Activated gamma-delta T cell (primary cell): ENCODE data around the gene TSHR.
A peak's percentile ranks its signal among the peaks of the same experiment; 100 is the strongest.
"Not testable (repeated sequence)": the region's sequence is repeated elsewhere in the genome, so short reads cannot be mapped to it uniquely, and the experiment has no call there.

Experiments used
- DNase-seq: peaks from one replicate; lab custom pipeline; 2025; lab: John Stamatoyannopoulos, UW
- total RNA-seq, 2 donors: gene quantifications; one replicate each; lab custom pipeline; 2026; lab: John Stamatoyannopoulos, UW

TSHR gene
- total RNA-seq: 0.20 to 0.26 reads per million in 2 donors

- DNase-seq: no peak
These were observed at the start of gene TSHR for GRCh38 chr14:80955416-80955941. Gene TSHR (plus strand): TSS chr14:80955621. CDS start chr14:80955681, 60 bp downstream.

DNA sequence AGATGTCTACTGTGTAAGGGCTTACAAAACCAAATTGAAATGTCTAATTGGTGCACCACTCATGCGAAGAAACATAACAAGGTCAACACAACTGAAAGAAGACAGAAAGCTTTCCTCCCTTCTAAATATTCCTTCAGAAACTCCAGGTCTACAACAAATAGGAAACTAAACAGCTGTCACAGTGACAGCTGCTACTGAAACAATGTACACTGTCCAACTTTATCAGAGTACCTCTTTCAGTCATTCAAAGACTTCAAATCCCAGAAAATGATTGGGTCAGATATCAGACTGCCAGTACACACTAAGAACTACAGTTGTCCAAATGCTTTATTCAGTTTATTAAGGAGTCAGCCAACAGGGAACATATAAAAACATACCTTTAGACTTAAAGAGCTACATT lies 49.1 kb upstream of the TSHR start:
- DNase-seq: no peak

DNA sequence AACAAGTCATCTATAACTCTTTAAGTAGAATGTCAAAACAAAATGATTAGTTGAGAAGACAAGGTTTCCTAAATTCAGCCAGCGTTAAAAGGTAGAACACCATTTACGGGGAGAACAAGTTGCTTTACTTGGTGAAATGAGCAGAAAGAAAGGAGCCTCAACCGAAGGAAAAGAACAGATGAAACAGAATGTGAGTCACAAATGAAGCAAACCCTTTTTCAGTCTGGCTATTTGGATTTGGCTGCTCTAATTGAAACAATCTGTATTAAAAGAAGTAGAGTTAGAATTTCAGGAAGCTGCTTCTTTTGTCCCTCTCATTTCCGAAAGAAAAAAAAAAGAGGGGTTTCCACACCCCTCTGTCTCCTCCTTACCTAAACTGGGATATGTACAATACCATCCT lies 48.5 kb upstream of the TSHR start:
- DNase-seq: no peak

- DNase-seq: not testable (repeated sequence)
These were observed 43.4 kb upstream of the TSHR start for GRCh38 chr14:80912013-80912412.

GRCh38 chr14:80919622-80920021 lies 35.8 kb upstream of the TSHR start:
- DNase-seq: no peak

DNA sequence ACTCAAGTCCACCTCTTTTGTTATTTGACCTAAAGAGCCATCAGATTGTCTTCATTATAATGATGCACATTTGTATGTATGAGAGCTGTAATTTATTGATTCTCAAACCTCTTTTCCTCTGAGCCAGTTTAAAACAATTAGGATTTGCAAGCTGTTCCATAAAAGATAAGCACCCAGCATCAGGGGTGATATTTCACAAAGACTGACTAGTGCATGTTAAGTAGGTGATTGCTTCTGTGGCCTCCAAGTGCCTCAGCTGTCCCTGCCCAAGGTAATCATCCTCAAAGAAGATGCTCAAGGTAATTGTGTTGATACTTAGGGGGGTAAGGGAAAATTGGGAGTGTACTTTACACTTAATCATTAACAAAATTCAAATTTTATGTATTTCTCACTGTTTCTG lies 32.1 kb upstream of the TSHR start:
- no peak for DNase-seq

GRCh38 chr14:80924365-80925103 lies 30.9 kb upstream of the TSHR start:
- no peak for DNase-seq

GRCh38 chr14:80926397-80927082 lies 28.9 kb upstream of the TSHR start:
- no peak for DNase-seq

DNA sequence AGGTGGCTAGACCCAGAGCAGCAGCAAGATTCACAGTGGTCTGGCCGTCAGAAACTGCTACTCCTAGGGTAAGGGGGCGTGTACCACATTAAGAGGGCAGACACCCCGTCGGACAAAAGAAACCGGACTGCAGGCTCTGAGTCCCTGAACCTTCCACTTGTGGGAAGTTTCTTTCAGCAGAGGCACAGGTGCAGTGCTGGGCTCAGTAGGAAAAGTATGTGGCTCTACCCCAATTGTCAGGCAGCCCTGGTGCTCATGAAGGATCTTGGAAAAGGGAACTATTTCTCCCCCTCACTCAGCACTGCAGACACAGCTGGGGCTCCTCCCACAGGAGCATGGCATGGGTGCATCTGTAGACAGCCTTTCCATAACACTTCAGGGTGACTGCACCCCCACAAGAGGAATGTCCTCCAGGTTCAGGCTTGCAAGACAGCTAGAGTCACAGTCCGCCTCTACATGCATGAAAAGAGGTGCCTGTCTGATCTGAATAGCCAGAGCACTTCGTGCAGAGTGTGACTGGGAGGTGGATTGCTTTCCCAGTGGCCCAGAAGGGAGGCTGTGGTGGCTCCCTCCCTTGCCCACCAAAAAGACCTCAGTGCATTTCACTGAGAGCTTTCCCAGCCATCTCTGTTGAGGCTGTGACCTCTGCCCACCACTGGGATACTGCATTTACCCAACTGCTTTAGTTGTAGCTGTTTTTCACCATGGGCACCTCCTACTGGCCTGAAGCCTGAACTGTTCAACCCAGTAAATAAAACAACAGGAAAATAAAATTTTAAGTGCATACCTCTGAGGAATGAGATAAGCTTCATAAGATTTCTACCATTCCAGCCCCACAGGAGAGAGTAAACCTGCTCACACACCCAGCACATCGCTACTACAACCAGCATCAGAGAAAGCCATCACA lies 28.1 kb upstream of the TSHR start:
- no peak for DNase-seq

DNA sequence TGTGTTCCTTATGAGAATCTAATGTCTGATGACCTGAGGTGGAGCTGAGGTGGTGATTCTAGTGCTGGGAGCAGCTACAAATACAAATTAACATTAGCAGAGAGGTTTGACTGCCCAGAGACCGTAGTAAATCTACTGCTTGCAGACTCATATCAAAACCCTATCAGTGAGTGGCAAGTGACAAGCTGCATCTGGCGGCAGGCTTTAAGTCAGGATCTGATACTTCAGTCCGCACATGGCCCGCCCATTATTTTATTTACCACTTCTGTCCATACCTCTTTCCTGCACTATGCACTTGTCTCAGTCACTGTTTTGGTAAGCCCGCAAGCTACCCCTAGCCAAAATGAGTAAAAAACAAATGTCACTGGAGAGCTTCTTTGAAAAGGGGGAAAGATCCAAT lies 25.3 kb upstream of the TSHR start:
- DNase-seq: no peak

- DNase-seq: no peak
These were observed 24.5 kb upstream of the TSHR start for GRCh38 chr14:80930836-80931389.

GRCh38 chr14:80933282-80933681 lies 22.1 kb upstream of the TSHR start:
- no peak for DNase-seq

GRCh38 chr14:80933686-80934085 lies 21.7 kb upstream of the TSHR start:
- no peak for DNase-seq

- DNase-seq: no peak
These were observed 15.3 kb upstream of the TSHR start for GRCh38 chr14:80940146-80940545.

DNA sequence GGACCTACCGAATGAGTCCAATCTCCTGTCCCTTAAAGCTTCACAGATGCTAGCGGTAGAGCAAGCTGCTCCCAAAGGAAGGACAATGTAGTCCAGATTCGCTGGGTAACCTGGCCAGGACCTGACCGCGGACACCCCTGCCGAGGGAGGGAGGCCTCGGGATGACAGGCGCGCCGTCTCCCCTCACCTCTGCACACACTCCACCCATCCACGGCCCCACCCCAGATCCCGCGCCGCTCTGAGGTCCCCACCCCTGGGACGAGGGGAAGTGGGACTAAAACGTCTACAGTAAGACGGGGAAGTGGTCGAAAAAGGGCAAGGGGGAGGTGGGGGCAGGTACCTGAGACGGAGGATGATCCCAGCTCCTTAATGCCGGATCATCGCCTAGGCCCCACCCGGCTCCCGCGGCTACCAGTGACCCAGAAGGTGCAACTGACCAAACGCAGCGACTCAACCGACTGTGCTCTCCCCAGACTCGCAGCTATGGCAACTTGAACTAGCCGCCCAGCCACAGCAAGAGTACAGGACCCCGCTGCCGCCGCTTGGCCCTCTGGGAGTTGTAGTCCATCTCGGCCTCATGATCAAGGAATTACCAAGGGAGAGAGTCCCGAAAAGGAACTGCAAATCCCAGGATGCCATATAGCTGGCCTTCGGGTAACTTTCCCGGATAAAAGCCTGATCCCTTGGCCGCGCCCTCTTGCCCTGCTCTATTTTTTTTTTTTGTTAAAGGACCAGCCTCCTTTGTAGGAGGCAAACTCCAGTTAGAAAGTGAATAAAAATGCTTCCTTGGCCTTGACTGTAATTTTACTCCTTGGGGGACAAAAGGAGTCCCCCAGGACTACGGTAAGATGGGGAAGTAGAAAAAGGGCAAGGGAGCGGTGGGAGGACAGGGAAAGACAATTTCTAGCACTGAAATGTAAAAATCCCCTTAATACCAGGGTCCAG lies 13.9 kb upstream of the TSHR start, which contains the start of gene CEP128:
Gene CEP128 (minus strand): TSS at position 498 of the 945 bp plus-strand sequence.
- peak; percentile 48 for DNase-seq

DNA sequence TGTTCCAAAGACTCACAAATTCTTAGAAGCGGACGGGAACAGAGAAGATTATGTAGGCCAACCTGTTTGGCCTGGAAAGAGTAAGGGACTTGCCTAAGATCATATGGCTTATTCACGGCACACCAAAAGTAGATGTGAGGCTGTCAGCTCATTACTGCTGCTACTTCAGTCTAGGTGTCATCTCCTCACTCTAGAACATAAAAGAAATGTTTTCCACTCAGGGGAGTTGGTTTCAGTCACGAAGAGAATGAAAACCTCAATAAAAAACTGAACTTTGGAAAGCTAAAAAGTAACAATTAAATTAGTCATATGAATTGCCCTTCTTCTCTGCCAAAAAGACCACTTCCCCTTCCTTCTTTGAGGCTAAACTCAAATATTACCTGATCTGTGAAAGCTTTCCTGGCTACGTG lies 13.2 kb upstream of the TSHR start:
- DNase-seq: no peak

DNA sequence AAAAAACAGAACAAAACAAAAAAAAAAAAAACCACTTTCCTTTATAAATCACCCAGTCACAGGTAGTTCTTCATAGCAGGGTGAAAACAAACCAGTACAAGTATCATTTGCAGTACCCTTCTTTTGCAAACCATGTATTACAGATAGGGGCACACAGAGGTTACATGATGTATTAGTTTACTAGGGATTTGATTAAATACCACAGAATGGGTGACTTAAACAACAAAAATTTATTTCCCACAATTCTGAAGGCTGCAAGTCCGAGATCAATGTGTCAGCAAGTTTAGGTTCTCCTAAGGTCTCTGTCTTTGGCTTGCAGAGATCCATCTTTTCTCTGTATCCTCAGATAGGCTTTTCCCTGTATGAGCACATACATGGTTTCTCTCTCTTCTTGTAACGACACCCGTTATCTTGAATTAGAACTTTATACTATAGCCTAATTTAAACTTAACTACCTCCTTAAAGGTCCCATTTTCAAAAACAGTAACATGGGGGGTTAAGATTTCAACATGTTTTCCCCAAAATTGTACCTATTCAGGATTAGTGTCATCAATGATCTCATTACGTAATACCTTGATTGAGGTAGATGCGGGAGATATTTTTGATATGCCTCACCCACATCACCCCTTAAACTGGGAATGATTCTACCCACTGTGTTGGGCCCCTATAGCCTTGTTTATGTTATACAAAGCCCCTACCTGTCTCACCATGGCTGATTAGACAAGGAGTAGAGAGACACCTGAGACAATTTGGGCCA lies 10.4 kb upstream of the TSHR start:
- DNase-seq: no peak

- no peak for DNase-seq
These were observed 9.2 kb upstream of the TSHR start for GRCh38 chr14:80946187-80946586.

DNA sequence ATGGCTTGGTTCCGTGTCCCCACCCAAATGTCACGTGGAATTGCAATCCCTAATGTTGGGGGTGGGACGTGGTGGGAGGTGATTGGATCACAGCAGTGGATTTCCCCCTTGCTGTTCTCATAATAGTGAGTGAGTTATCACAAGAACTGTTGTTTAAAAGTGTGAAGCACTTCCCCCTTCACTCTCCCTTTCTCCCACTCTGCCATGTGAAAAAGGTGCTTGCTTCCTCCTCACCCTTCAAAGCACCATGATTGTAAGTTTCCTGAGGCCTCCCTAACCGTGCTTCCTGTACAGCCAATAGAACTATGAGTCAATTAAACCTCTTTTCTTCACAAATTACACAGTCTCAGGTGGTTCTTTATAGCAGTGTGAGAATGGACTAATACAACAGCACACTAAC lies 8.6 kb upstream of the TSHR start:
- DNase-seq: no peak

DNA sequence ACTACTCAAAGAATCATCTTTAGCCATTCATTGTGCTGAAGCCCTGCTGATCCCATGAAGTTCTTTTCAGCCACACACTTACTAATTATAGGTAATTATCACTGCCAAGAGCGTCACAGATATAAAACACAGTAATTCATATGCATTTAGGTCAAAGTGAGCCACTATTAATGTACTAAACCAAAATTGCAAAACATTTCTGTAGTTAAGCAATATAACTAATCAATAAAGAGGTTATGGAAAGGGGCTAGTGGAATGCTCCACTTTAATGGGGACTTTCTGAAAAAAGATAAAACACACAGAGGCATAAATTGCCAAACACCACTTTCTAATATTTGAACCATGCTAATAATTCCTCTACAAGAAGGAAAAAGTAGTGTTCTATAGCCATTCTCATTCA lies 7.1 kb upstream of the TSHR start:
- no peak for DNase-seq
